ENCODE data around the gene DCDC1.

Gene DCDC1

GRCh38 chr11:30873924-30874610 lies 495.5 kb downstream of the DCDC1 start:
- no peak for DNase-seq (ENCODE audit: low read depth)
- no peak overlapping the region for H3K4me3 ChIP-seq (replicated peaks; ENCODE audit: low read depth, low read length)
- TF ChIP-seq CTCF (IDR thresholded peaks at IDR 0.05; ENCODE audit: low read length, missing control alignments), result no peak

GRCh38 chr11:30868626-30869081 lies 500.9 kb downstream of the DCDC1 start:
- DNase-seq (ENCODE audit: low read depth), result no peak
- no peak overlapping the region for H3K4me3 ChIP-seq (replicated peaks; ENCODE audit: low read depth, low read length)
- no peak for TF ChIP-seq CTCF (IDR thresholded peaks at IDR 0.05; ENCODE audit: low read length, missing control alignments)

- no peak overlapping the region for H3K4me3 ChIP-seq (replicated peaks; ENCODE audit: low read depth, low read length)
- DNase-seq (ENCODE audit: low read depth), result no peak
- TF ChIP-seq CTCF (IDR thresholded peaks at IDR 0.05; ENCODE audit: low read length, missing control alignments), result no peak
Measured at GRCh38 chr11:30863209-30863608, 506.3 kb downstream of the DCDC1 start.

- H3K4me3 ChIP-seq (replicated peaks; ENCODE audit: low read depth, low read length), result no peak overlapping the region
- no peak for DNase-seq (ENCODE audit: low read depth)
- no peak for TF ChIP-seq CTCF (IDR thresholded peaks at IDR 0.05; ENCODE audit: low read length, missing control alignments)
Measured at GRCh38 chr11:30861531-30861930, 508.0 kb downstream of the DCDC1 start.

GRCh38 chr11:30861064-30861463 lies 508.5 kb downstream of the DCDC1 start:
- H3K4me3 ChIP-seq (replicated peaks; ENCODE audit: low read depth, low read length), result no peak overlapping the region
- DNase-seq (ENCODE audit: low read depth), result no peak
- no peak for TF ChIP-seq CTCF (IDR thresholded peaks at IDR 0.05; ENCODE audit: low read length, missing control alignments)

GRCh38 chr11:30860146-30860545 lies 509.4 kb downstream of the DCDC1 start:
- DNase-seq (ENCODE audit: low read depth), result no peak
- TF ChIP-seq CTCF (IDR thresholded peaks at IDR 0.05; ENCODE audit: low read length, missing control alignments), result no peak
- H3K4me3 ChIP-seq (replicated peaks; ENCODE audit: low read depth, low read length), result no peak overlapping the region

- TF ChIP-seq CTCF (IDR thresholded peaks at IDR 0.05; ENCODE audit: low read length, missing control alignments), result no peak
- DNase-seq (ENCODE audit: low read depth), result no peak
- no peak overlapping the region for H3K4me3 ChIP-seq (replicated peaks; ENCODE audit: low read depth, low read length)
Measured at GRCh38 chr11:30859669-30860068, 509.9 kb downstream of the DCDC1 start.

Data from fibroblast of pulmonary artery (primary cell).